DOHH2 (cell line): Measurements from ENCODE around the gene SRMS.

ENCODE experiments used
- H3F3A ChIP-seq: fragments of 200-600 bp; sonication (generic), shearing (Covaris generic); 2 replicates; pipeline ENCODE4 v1.6.0; 2016; ENCODE audit warnings: antibody characterized with exemption, mild to moderate bottlenecking; ENCODE audit not compliant: control insufficient read depth, insufficient read depth
- H3K27ac ChIP-seq: fragments of 200-600 bp; sonication (generic); 2 replicates; pipeline ENCODE4 v1.5.1; 2014; ENCODE audit warnings: low read depth, mild to moderate bottlenecking, low read length, moderate library complexity
- H3K27me3 ChIP-seq: fragments of 200-600 bp; sonication (generic); 2 replicates; pipeline ENCODE4 v1.6.1; 2014; ENCODE audit warnings: mild to moderate bottlenecking, low read length, mixed read lengths; ENCODE audit not compliant: control insufficient read depth
- H3K36me3 ChIP-seq: fragments of 200-600 bp; sonication (generic); 2 replicates; pipeline ENCODE4 v1.6.1; 2014; ENCODE audit warnings: mild to moderate bottlenecking, low read length, moderate library complexity, mixed read lengths; ENCODE audit not compliant: control insufficient read depth
- H3K4me1 ChIP-seq: fragments of 200-600 bp; sonication (generic); 2 replicates; pipeline ENCODE4 v1.6.1; 2014; ENCODE audit warnings: mild to moderate bottlenecking, low read length, mixed read lengths; ENCODE audit not compliant: control insufficient read depth
- H3K4me2 ChIP-seq: fragments of 200-600 bp; sonication (generic); 2 replicates; pipeline ENCODE4 v1.6.0; 2014; ENCODE audit warnings: mild to moderate bottlenecking, low read length, moderate library complexity
- H3K4me3 ChIP-seq: fragments of 200-600 bp; sonication (generic); 2 replicates; pipeline ENCODE4 v1.5.1; 2014; ENCODE audit warnings: mild to moderate bottlenecking, low read length, mixed read lengths
- H3K79me2 ChIP-seq: fragments of 200-600 bp; sonication (generic); 2 replicates; pipeline ENCODE4 v1.6.1; 2014; ENCODE audit warnings: mild to moderate bottlenecking, low read length, mixed read lengths; ENCODE audit not compliant: control insufficient read depth
- H3K9me2 ChIP-seq: fragments of 200-600 bp; sonication (generic); replicated peaks from 2 replicates; pipeline ENCODE4 v1.6.1; 2014; ENCODE audit warnings: mild to moderate bottlenecking, low read length, mixed read lengths; ENCODE audit not compliant: control insufficient read depth
- H3K9me3 ChIP-seq: fragments of 200-600 bp; sonication (generic); 2 replicates; pipeline ENCODE4 v1.6.1; 2014; ENCODE audit warnings: antibody characterized with exemption, low read length, mixed read lengths; ENCODE audit not compliant: control insufficient read depth, insufficient read depth
- H4K20me1 ChIP-seq: fragments of 200-600 bp; sonication (generic); 2 replicates; pipeline ENCODE4 v1.6.0; 2014; ENCODE audit warnings: low read depth, mild to moderate bottlenecking, antibody characterized with exemption, low read length, moderate library complexity; ENCODE audit not compliant: control insufficient read depth, insufficient read depth
- CTCF ChIP-seq: fragments of 200-600 bp; sonication (generic); IDR thresholded peaks from one replicate; pipeline ENCODE4 v1.5.1; 2014; ENCODE audit warnings: antibody characterized with exemption, mild to moderate bottlenecking, low read depth, low read length; ENCODE audit not compliant: poor library complexity, severe bottlenecking
- EZH2phosphoT487 ChIP-seq: fragments of 200-600 bp; sonication (generic); IDR thresholded peaks from 2 replicates; pipeline ENCODE4 v1.6.1; 2017; ENCODE audit warnings: borderline replicate concordance, mild to moderate bottlenecking, antibody characterized with exemption, low read length, moderate library complexity, mixed read lengths

Gene SRMS

GRCh38 chr20:63586797-63587196 lies 39.2 kb upstream of the SRMS start:
- Histone ChIP-seq H3K27ac (no peak overlapping the region), H3K36me3 (peaks cover 14% of the 10 kb centered on the region; the same call in 1 of the 2 replicates), H3K9me3 (no peaks in the 10 kb centered on the region), H3F3A (no peaks in the 10 kb centered on the region), H3K79me2 (no peaks in the 10 kb centered on the region), H3K27me3 (no peaks in the 10 kb centered on the region), H3K4me3 (no peak overlapping the region), H4K20me1 (no peaks in the 10 kb centered on the region), H3K4me1 (no peaks in the 10 kb centered on the region), H3K9me2 (no peaks in the 10 kb centered on the region), H3K4me2 (no peak overlapping the region)
- TF ChIP-seq EZH2phosphoT487 (no peak), CTCF (no peak)

GRCh38 chr20:63585616-63586565 lies 38.3 kb upstream of the SRMS start:
- H3K9me2 ChIP-seq, result no peaks in the 10 kb centered on the region
- H3K9me3 ChIP-seq, result no peaks in the 10 kb centered on the region
- H3F3A ChIP-seq, result no peaks in the 10 kb centered on the region
- H3K4me2 ChIP-seq, result no peak overlapping the region
- no peak overlapping the region for H3K4me3 ChIP-seq
- H3K27me3 ChIP-seq, result peaks cover 5% of the 10 kb centered on the region; the same call in 1 of the 2 replicates
- no peaks in the 10 kb centered on the region for H3K79me2 ChIP-seq
- no peak for TF ChIP-seq EZH2phosphoT487
- no peak for TF ChIP-seq CTCF
- H4K20me1 ChIP-seq, result no peaks in the 10 kb centered on the region
- H3K4me1 ChIP-seq, result no peaks in the 10 kb centered on the region
- H3K36me3 ChIP-seq, result peaks cover 7% of the 10 kb centered on the region; the same call in 1 of the 2 replicates
- no peak overlapping the region for H3K27ac ChIP-seq

GRCh38 chr20:63582382-63583063 lies 35.0 kb upstream of the SRMS start:
- Histone ChIP-seq H3K27ac (no peak overlapping the region), H3K4me2 (no peak overlapping the region), H3K36me3 (no peaks in the 10 kb centered on the region), H3K4me3 (no peak overlapping the region), H3K79me2 (no peaks in the 10 kb centered on the region), H3K9me3 (no peaks in the 10 kb centered on the region), H3K4me1 (no peaks in the 10 kb centered on the region), H3K9me2 (no peaks in the 10 kb centered on the region), H3F3A (no peaks in the 10 kb centered on the region), H3K27me3 (peaks cover 14% of the 10 kb centered on the region), H4K20me1 (no peaks in the 10 kb centered on the region)
- TF ChIP-seq EZH2phosphoT487 (no peak), CTCF (no peak)
